H1 (cell line): ENCODE results near the gene KCNG3. TPM values are rescaled to one million over a fixed set of nuclear protein-coding genes. Genes with fewer than 3 reads are reported as not detected.

Experiments used
- CBX8 ChIP-seq: fragments of 300-800, 300-1000 bp; sonication (generic); IDR thresholded peaks from 2 replicates; pipeline ENCODE4 v1.7.1; 2016; ENCODE audit warnings: low read depth, low read length, borderline replicate concordance
- NRF1 ChIP-seq: IDR thresholded peaks from 2 replicates; pipeline ENCODE4 v1.6.1; 2011; ENCODE audit warnings: mild to moderate bottlenecking, low read depth, low read length, improper control_type of control experiment
- TCF12 ChIP-seq: IDR thresholded peaks from 2 replicates; pipeline ENCODE4 v1.6.1; 2011; ENCODE audit warnings: low read depth, mild to moderate bottlenecking, low read length
- polyA plus RNA-seq, 7 experiments: library from polyadenylated mRNA; depleted of rRNA in 3 of 7; stranded (reverse) in 5 of 7; unstranded in 2 of 7; fragments of >200 nt in 5 of 7; fragments of 200-250 nt in 2 of 7; gene quantifications; 1 replicate in 5 of 7; 2 replicates in 1 of 7; 4 replicates in 1 of 7; pipeline versions ENCODE4 v1.2.1 to v1.2.3, GENCODE V29; 2011 to 2013; ENCODE audit warnings: missing spikeins in 2 of 7, mixed read lengths in 2 of 7
- total RNA-seq: library from RNA; stranded (reverse); fragmentation: NEBNext Ultra II Directional; extraction: Animal tissue kit (Norgen Biotek cat#: 25700); gene quantifications from 2 replicates; pipeline ENCODE4 v1.2.1, GENCODE V29; 2021

The KCNG3 gene
- total and polyA plus RNA-seq, 2 of the 8 experiments (the other 6 are each of a cell fraction or from before 2014, with no cell fraction given), result 8.1 to 21.3 TPM

DNA sequence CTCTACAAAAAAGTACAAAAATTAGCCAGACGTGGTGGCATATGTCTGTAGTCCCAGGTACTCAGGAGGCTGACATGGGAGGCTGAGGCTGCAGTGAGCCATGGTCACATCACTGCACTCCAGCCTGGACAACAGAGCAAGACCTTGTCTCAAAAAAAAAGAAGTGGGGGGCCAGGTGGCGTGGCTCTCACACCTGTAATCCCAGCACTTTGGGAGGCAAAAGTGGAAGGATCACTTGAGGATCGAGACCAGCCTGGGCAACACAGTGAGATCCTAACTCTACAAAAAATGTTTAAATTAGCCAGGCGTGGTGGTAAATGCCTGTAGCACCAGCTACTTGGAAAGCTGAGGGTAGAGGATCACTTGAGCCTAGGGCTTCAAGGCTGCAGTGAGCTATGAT, 23.1 kb downstream of the KCNG3 start (continued):
- TF ChIP-seq NRF1 (no peak), CBX8 (no peak), TCF12 (no peak)
